GM21423 (cell line): ENCODE data around the gene TMEM213.

Experiments used
- ATAC-seq: cut with Tn5 transposase; IDR thresholded peaks from one replicate; pipeline ENCODE4 v1.9.1; 2021; ENCODE audit warnings: mild to moderate bottlenecking, moderate library complexity; ENCODE audit not compliant: unreplicated experiment

Gene TMEM213, protein sequence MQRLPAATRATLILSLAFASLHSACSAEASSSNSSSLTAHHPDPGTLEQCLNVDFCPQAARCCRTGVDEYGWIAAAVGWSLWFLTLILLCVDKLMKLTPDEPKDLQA

GRCh38 chr7:138797715-138798320 lies at the start of gene TMEM213, which contains the start of gene ATP6V0A4:
TMEM213 (plus strand) TSS chr7:138797994; CDS start chr7:138798105, 111 bp downstream.
ATP6V0A4 (minus strand) TSS chr7:138798196; CDS start chr7:138771247, 26,949 bp downstream.
- no peak for ATAC-seq

GRCh38 chr7:138748666-138749065 lies 49.1 kb upstream of the TMEM213 start:
- no peak for ATAC-seq

DNA sequence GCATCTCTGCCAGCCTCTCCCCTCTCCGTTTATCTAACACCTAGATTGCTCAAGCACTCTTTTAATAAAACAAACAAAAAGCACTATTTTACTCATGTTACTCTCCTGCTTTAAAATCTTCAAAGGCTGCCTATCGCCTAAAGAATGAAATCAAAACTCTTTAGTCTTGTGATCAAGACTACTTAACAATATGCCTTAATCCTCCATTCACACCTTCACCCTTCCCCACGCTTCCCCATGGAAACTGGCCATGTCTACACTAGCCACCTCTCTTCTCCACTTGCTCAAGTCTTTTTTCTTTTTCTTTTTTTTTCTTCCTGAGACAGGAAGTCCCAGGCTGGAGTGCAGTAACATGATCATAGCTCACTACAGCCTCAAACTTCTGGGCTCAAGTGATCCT lies 47.8 kb upstream of the TMEM213 start:
- ATAC-seq = no peak

DNA sequence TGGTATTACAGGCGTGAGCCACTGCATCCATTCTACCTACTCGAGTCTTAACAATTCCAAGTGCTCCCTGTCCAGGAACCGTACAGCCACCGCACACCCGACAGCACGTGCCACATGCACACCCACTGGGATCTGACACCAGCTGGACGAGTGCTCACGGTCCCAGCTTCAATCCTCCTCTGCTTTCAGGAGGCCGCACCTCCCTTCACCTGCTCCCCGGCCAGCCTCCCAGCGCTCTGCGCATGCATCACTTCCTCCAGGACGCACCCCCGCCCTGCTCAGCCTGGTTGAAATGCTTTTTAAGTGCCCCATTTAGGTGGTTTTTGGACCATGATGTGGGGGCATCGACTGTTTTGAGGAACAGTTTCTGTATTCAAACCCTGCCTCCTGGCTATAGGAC lies 47.3 kb upstream of the TMEM213 start:
- ATAC-seq = no peak

DNA sequence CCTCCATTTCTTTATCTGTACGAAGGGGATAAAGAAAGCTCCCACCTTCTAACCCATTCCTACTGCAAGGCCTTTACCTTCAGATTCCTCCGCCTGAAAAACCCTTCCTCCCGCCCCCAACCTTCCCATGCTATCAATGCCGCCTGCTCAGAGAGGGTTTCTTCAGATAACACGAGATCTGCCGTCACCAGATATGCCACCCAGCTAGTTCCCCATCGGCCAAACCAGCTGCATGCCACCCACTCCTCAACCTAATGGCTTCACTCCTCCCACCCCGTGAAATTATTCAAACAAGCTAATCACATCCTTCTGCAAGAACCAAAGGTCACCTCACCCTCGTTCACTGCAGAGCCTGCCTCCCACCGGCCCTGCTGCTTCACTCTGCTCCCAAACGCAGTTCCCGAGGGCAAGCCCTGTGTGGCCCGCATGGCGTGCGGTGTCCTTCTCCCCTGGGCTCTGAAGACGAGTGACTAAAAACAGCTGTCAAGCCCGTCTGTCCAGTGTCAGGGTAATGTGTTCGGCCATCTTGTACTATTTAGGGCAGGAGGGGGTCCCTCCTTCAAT lies 46.8 kb upstream of the TMEM213 start:
- ATAC-seq = no peak

- ATAC-seq = peak; percentile 89
Measured at GRCh38 chr7:138752518-138753149, 45.2 kb upstream of the TMEM213 start.

DNA sequence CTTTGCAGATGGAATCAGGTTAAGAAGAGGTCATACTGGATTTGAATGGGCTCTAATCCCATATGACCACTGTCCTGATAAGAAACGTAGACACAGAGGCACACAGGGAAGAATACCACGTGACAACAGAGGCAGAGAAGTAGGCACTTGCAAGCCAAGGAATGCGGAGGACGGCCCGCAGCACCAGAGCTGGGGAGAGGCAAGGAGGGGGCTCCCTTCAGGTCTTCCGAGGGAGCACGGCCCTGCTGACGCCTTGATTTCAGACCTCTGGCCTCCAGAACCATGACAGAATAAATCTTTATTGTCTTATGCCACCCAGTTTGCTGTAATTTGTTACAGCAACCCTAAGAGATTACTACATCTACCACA lies 44.7 kb upstream of the TMEM213 start:
- no peak for ATAC-seq

- ATAC-seq = no peak
Measured at GRCh38 chr7:138753610-138754009, 44.2 kb upstream of the TMEM213 start.

GRCh38 chr7:138755331-138755747 lies 42.5 kb upstream of the TMEM213 start:
- ATAC-seq = no peak

DNA sequence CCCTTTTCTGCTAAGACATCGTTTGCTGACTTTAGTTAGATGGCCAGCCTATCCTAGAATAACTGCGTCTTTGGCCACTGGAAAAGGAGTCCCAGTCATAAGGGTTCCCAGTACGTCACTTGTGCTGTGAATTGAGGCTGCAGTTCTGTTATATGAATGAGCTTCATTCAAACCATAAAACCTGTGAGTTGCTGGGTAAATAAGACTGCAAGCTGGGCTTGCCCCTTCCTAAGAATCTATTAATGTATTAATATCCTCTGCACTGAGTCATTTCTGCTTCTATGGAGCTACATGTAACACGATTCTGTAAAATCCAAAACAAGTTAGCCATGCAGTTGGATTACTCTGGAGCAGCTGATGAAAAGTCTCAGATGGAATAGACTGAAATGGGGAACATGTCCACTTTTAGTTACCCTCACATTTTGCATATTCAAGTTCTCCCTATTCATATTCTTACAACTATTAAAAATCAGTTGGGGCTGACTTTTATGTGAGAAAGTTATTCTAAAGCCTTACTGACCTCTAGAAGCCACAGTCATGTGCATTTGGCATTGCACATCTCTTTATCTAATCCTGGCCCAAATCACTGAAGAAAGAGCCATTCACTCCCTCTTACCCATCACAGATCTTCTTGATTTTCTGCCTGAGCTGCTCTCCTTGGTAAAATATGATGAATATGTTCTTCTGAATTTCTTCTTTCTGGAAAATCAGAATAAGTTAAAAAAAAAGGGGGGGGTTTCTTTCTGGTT lies 41.8 kb upstream of the TMEM213 start:
- no peak for ATAC-seq

- ATAC-seq = no peak
Measured at GRCh38 chr7:138756591-138757242, 41.1 kb upstream of the TMEM213 start.

DNA sequence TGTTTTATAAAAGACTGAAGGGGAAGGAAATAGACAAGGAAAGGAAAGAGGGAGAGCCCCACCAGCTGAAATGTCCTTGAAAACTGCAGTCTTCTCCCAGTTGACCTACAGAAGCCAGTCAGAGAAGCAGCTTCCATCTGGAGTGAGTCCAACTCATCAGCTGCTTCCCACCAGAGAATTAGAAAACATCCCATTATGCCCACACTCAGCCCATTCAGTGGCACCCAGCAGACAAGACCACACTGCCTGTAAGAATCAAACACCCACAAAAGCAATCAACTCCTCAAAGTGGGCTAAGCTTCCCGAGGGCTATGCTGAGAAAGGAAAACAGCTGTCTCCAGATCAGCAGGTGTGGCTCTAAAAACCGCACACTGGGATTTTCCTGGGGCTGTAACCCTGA lies 29.6 kb upstream of the TMEM213 start:
- no peak for ATAC-seq

DNA sequence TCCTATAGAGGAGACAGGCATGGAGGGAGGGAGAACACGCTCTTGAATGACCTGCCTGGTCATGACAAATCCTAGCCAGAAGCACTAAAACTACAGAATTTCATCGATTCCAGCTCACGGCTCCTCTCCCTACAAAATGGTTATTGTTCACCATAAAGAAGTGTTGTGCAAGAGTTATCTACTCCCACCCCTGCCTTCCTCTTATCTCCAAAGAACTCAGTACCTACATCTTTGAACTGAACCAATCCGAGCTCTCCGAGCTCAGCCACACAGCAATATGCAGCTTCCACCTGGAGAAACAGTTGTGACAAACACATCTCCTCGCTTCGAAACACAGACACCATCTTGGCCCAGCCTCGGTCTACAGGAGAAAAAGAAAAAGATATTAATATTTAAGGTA lies 26.9 kb upstream of the TMEM213 start:
- no peak for ATAC-seq

DNA sequence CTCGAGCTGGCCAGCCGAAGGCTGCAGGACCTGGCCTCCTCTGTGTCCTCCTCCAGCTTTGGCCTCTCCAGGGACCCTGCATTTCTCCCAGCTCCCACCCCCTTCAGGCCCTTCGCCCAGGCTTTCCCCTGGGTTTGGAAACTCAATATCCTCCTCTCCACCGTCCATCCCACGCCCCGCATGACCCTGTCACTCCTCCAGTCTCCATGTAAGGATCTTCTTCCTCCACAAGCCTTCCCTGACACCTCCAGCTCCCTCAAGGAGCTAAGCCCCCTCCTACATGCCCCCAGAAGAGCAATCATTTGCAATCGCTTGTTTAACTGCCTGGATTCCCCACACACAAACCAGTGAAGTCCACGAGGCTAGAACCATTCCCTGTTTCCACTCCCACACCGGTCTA lies 24.6 kb upstream of the TMEM213 start:
- ATAC-seq = no peak

- ATAC-seq = no peak
Measured at GRCh38 chr7:138773817-138774216, 24.0 kb upstream of the TMEM213 start.

DNA sequence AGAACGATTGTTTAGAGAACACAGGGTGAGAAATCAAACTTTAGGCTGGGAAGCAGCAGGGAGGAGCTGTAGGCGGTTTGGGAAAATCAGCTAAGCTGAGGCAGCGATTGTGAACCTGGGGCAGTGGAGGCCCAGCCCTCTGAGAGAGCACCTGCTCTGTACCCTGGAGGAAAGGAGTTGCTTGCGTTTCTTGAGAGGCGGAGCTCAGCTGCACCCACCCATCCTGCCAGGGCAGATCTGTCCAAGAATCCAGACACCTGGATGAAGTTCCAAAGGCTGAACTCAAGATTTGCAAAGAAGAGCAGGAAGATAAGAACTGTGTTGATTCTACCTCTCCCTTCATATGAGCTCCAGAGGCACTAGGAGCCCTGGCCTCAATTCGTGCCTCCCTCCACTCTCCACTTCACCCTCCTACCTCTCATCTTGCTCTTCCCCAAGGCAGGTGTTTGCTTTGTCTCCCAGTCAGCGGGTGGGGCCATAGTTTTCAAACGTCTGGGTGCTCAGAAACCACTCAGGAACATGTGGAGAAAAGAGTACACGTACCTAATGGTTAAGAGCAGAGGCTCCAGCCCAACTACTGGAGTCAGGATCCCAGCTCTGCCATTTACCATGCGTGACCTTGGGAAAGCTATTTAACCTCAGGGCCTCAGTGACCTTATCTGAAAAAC lies 21.5 kb upstream of the TMEM213 start:
- ATAC-seq = no peak

GRCh38 chr7:138781004-138781403 lies 16.8 kb upstream of the TMEM213 start:
- no peak for ATAC-seq

- ATAC-seq = no peak
Measured at GRCh38 chr7:138784692-138785091, 13.1 kb upstream of the TMEM213 start.

DNA sequence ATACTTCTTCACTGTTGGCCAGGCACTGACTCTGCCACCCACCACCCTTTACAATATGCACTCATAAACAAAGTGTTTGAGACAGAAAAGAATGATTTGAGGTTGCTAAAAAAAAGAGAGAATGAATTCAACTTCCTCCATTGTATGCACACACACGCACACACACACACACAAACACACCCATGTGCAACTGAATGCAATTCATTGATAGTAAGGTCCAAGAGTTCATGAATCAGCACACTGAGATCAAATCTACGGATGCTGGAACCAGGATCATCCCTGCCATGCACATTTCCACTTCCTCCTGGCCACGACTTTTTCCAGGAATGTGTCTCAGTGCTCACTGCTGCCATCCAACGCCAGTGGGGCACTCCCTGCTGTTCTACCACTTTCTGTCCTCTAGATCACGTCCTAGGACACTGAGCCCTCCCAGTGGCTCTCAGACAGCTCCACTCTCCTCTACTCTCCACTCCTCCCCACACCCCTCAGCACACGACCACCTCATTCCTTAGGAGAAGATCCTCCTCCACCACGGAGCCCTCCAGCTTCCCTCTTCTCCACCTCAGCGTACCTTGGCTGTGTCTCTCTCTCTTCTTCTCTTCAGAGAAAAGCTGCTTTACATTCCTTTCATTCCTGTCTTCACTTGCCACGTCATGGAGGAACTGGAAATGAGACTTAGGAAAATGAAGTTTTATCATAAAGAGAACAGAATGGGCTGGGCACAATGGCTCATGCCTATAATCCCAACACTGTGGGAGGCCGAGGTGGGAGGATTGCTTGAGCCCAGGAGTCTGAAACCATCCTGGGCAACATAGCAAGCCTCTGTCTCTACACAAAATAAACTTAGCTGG lies 12.0 kb upstream of the TMEM213 start:
- no peak for ATAC-seq
